Measurements from ENCODE around the gene KIR2DL1.
"Not testable (repeated sequence)": the region's sequence is repeated elsewhere in the genome, so short reads cannot be mapped to it uniquely, and the experiment has no call there.

- TF ChIP-seq, protein P1, sequence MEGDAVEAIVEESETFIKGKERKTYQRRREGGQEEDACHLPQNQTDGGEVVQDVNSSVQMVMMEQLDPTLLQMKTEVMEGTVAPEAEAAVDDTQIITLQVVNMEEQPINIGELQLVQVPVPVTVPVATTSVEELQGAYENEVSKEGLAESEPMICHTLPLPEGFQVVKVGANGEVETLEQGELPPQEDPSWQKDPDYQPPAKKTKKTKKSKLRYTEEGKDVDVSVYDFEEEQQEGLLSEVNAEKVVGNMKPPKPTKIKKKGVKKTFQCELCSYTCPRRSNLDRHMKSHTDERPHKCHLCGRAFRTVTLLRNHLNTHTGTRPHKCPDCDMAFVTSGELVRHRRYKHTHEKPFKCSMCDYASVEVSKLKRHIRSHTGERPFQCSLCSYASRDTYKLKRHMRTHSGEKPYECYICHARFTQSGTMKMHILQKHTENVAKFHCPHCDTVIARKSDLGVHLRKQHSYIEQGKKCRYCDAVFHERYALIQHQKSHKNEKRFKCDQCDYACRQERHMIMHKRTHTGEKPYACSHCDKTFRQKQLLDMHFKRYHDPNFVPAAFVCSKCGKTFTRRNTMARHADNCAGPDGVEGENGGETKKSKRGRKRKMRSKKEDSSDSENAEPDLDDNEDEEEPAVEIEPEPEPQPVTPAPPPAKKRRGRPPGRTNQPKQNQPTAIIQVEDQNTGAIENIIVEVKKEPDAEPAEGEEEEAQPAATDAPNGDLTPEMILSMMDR (IDR thresholded peaks at IDR 0.05) = not testable (repeated sequence)
- TF ChIP-seq POLR2A (IDR thresholded peaks at IDR 0.05) = not testable (repeated sequence)
Measured at GRCh38 chr19:54772666-54773065, 3.1 kb downstream of the KIR2DL1 start.

Data from Peyer's patch (tissue), 4 donors.